NCI-H1930 (cell line): ENCODE data around the gene RALGAPA1.
"Not testable (repeated sequence)": the region's sequence is repeated elsewhere in the genome, so short reads cannot be mapped to it uniquely, and the experiment has no call there.

Source experiments
- DNase-seq, 2 experiments: peaks; one replicate each; lab custom pipeline; 2025; lab: John Stamatoyannopoulos, UW

The RALGAPA1 gene

DNA sequence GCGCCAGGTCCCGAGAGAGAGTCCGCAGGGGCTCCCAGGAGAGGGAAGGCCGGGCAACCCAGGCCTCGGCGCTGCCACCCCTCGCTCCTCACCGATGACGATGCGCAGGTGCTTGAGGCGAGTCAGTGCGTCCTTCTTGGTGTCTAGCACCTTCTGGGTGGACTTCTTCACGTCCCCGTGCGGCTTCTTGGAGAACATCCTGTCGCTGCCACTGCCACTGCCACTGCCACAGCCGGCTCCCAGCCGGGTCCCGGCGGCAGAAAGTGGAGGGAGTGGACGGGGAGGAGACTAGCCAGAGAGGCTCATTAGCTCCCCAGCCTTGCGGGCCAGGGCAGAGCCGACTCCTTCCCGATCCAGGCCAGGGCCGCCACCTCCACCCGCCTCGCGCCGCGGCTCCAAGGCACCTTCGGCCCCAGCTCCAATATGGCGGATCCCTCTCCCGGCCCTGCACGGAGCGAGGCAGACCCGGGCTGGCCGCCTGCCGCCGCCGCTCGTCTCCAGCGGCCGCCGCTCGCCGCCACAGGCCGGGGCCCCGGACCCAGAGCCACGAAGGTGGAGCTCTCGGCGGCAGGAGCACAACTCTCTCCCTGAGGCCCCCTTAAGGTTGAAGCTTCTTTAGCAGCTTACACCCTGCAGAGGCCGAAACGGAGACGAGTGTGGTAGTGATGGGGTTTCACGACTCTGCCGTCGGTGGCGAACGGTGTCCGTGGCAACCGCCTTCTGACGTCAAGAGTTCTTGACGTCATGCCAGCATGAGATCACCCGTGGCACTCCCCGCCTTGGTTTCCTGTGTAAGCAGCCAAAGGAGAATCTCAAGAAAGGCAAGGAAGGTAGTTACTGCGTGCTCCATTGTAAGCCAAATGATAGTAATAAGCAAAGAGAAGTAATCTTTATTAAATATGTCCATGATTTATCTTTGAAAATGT is at the start of gene RALGAPA1:
RALGAPA1 (minus strand) TSS at position 658 of the 926 bp plus-strand sequence; CDS start at position 198, 460 bp downstream.
- peak; percentile 92 to 93 for DNase-seq

DNA sequence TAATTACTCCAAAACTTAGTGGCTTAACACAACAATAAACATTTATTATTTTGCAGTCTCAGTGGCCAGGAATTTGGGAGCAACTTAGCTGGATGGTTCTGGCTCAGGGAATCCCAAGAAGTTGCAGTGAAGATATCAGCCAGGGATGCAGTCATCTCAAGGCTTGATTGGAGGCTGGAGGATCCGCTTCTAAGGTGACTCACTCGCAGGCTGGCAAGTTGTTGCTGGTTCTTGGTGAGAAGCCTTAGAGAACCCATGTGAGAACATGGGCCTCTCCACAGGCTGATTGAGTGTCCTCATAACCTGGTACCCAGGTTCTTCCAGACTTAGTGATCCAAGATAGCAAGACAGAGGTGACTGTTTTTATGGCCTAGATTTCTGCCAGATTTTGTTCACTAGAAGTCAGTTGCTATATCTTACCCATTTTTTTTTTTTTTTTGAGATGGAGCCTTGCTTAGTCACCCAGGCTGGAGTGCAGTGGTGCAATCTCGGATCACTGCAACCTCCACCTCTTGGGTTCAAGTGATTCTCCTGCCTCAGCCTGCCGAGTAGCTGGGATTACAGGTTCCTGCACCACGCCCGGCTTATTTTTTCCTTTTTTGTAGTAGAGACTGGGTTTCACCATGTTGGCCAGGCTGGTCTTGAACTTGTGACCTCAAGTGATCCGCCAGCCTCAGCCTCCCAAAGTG is 49.6 kb upstream of the RALGAPA1 start:
- DNase-seq, result no peak

DNA sequence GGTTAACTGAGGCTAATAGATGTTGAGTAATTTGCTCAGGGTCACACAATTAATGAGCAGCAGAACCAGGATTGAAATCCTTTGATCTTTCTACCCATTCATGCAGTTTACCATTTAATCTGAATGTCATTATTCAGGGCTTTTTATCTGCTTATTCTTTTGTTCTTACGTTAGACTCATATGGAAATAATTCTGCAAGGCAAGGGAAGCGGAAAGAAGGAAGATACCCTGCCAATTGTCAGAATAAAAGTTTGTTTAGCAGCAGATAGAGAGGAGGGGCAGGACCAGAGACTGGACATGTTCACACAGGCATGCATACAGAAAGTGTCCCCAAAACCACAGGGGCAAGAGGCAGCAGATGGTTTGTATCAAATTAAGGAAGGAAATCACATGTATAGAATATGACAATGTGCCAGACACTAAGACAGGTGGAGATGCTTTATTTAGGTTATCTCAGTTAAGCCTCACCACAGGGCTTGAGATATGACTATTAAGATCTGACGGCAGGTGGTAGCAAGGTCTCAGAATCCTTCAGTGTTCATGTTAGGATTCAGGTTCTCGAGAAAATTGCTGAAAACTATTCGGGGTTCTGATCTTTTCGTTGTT is 46.9 kb upstream of the RALGAPA1 start:
- peak in 1 of 2 experiments; percentile 8 for DNase-seq

DNA sequence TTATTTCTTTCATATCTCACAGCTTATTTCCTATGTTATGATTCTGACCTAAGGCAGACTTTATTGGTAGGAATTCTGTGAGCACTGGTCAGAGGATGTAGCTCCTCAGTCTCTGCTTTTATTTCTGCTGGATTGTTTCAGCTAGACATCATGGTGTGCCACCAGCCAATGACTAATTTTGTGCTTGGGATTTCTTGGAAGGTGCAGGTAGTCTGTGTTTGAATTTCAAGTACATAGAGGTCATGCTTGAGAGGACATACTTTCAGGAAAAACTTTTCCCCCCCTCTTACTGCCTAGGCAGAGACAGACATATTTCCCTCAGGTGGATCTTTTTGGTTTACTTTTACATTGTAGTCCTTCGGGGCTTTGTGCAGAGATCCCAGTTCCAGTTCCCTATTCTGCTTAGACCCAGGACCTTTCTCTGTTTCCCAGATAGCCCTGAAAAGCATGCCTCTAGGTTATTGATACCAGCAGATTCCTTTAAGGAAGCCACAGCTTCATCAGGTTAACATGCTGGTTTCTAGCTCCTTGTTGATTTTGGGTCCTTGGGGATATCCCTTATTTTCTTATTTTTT is 45.7 kb upstream of the RALGAPA1 start:
- DNase-seq, result no peak

DNA sequence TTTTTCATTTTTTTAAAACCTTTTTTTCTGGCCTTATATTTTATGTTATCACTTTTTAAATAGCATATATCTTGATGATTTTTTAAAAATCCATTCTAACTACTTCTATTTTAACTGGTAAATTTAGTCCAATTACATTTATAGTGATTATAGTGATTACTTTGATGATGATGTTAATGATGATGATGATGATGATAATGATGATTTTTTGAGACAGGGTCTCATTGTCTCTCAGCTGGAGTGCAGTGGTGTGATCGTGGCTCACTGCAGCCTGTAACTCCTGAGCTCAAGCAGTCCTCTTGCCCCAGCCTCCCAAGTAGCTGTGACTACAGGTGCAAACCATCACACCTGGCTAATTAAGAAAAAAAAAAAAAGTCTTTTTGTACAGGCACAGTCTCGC is 44.1 kb upstream of the RALGAPA1 start:
- DNase-seq, result no peak

DNA sequence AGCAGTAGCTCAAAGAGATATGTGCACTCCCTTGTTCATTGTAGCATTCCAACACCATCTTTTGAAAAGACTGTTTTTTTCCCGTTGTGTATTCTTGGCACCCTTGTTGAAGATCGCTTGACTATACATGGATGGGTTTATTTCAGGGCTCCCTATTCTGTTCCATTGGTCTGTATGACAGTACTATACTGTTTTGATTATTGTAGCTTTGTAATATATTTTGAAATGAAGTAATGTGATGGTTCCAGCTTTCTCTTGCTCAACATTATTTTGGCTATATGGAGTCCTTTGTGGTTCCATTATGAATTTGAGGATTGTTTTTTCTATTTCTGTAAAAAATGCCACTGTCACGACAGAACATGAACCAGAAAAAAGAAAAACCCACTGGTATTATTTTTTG is 42.7 kb upstream of the RALGAPA1 start:
- no peak for DNase-seq

DNA sequence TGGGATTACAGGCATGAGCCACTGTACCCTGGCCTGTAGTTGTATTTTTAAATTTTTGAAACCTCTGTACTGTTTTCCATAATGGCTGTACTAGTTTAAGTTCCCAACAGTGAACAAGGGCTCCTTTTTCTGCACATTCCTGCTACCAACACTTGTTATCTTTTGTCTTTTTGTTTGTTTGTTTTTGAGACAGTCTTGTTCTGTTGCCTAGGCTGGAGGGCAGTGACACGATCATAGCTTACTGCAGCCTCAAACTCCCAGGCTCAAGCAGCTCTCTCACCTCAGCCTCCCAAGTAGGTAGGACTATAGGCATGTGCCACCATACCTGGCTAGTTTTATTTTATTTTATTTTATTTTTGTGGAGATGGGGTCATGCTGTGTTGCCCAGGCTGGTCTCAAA is 40.0 kb upstream of the RALGAPA1 start:
- no peak for DNase-seq

DNA sequence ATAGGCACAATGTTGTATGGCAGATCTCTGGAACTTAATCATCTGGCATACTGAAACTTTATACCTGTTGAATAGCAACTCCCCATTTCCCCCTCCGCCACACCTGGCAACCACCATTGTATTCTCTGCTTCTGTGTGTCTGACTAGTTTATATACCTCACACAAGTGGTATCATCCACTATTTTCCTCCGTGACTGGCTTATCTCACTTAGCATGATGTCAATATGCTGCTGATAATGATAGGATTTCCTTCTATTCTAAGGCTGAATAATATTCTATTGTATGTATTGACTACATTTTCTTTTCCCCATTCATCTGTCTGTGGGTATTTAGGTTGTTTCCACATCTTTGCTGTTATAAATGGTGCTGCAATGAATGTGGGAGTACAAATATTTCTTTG is 38.5 kb upstream of the RALGAPA1 start:
- DNase-seq, result no peak

DNA sequence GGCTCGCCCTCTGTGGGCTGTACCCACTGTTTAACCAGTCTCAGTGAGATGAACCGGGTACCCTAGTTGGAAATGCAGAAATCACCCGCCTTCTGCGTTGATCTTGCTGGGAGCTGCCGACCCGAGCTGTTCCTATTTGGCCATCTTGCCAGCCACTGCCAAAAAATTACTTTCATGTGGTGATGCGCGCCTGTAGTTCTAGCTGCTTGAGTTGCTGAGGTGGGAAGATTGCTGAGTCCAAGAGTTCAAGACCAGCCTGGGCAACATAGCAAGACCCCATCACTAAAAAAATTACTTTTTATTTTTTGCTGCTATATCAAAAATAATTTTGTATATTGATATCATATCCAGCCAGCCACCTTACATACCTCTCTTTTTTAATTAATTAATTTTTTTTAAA is 35.4 kb upstream of the RALGAPA1 start:
- no peak for DNase-seq

DNA sequence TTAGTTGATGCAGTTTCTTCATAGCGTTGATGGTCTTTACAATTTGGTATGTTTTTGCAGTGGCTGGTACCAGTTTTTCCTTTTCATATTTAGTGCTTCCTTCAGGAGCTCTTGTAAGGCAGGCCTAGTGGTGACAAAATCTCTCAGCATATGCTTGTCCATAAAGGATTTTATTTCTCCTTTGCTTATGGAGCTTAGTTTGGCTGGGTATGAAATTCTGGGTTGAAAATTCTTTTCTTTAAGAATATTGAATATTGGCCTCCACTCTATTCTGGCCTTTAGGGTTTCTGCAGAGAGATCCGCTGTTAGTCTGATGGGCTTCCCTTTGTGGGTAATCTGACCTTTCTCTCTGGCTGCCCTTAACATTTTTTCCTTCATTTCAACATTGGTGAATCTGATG is 33.1 kb upstream of the RALGAPA1 start:
- not testable (repeated sequence) for DNase-seq

DNA sequence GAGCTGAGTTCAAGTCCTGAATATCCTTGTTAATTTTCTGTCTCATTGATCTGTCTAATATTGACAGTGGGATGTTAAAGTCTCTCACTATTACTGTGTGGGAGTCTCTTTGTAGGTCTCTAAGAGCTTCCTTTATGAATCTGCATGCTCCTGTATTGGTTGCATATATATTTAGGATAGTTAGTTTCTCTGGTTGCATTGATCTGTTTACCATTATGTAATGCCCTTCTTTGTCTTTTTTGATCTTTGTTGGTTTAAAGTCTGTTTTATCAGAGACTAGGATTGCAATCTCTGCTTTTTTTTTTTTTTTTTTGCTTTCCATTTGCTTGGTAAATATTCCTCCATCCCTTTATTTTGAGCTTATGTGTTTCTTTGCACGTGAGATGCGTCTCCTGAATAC is 32.6 kb upstream of the RALGAPA1 start:
- not testable (repeated sequence) for DNase-seq

DNA sequence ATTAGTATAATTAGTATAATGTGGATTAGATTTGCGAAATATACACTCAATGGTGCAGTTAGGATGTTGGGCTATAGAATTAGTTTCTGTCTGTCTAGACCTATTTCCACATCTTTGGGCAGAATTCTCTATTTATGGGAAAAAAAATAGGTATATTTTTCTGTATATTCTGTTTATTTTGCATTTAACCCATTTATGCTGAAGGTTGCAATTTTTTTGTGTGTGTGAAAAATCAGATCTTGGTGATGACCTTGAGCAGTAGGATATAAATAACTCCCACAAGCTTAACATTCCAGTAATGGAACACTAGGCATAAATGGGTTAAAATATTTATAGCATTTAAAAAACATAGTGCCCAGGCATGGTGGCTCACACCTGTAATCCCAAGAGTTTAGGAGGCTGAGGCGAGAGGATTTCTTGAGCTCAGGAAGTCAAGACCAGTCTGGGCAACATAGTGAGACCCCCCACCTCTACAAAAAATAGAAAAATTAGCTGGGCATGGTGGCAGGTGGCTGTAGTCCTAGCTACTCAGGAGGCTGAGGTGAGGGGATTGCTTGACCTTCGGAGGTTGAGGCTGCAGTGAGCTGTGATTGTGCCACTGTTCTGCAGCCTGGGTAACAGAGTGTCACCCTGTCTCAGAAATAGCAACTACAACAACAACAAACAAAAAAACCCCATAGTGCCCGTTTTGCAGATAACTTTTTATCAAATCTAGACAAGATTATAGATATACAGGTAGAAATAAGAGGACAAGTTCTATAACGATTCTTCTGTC is 26.3 kb upstream of the RALGAPA1 start:
- no peak for DNase-seq

DNA sequence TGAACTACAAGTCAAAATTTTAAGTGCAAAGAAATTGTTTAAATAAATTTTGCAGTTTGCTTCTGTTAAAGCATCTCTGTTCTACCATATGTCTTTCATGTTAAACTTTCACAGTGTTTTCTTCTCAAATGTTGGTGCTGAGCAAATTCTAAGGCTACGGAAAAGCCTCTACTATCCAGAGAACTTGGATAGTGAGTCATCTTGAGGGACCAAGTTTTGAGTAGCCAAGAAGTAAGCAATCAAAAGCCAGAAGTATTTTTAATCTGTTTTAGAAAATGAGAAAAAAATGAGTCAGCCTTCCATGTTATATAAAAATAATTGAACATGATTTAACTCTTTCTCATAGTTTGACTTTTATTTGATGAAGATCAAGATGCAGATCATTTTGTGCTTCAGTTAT is 20.4 kb upstream of the RALGAPA1 start:
- no peak for DNase-seq

DNA sequence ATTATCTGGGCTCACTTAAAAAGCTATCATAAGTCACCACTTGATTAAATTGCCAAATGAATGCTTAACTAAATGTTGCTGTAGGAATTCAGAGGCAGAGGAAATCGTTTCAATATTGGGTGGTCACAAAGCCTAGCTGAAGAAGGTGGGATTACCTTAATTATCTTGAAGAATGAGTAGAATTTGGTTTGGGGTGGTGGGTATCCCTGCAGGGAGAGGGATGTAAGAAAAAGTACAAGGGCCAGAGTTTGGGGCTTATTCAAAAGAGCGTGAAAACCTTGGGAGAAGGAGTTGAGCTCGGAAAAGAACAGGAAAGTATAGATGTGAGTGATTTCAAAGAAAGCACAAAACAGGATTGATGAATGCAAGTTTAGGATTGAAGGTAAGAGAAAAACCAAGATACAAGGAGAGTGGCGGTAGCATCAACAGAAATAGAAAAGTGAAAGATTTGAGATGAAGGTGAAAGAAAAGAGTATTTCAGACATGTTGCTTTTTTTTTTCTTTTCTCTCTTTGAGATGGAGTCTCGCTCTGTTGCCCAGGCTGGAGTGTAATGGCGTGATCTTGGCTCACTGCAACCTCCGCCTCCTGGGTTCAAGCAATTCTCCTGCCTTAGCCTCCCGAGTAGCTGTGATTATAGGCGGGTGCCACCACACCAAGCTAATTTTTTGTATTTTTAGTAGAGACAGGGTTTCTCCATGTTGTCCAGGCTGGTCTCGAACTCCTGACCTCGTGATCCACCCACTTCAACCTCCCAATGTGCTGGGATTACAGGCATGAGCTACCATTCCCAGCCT is 18.8 kb upstream of the RALGAPA1 start:
- DNase-seq, result no peak

DNA sequence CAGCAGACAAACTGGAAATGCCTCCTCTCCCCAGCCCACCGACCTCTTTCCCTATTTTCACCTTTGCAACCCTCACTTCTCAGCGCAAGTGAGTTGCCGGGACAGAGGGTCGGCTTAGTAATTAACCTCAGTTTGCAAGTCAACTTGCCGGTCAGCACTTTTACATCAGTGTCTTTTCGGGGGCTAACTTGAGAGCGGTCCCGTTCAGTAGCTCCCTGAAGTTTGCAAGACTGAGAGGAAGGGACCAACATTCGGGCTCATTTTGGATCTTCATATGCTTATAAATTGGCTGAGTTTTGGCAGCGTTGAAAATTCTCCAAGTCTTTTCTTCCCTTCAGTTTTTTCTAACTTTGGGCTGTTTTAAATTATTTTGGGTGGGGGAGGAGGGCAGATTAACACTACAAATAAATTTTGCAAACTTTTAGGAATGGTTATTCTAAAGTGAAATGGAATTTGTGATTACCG is 17.9 kb upstream of the RALGAPA1 start:
- no peak for DNase-seq

DNA sequence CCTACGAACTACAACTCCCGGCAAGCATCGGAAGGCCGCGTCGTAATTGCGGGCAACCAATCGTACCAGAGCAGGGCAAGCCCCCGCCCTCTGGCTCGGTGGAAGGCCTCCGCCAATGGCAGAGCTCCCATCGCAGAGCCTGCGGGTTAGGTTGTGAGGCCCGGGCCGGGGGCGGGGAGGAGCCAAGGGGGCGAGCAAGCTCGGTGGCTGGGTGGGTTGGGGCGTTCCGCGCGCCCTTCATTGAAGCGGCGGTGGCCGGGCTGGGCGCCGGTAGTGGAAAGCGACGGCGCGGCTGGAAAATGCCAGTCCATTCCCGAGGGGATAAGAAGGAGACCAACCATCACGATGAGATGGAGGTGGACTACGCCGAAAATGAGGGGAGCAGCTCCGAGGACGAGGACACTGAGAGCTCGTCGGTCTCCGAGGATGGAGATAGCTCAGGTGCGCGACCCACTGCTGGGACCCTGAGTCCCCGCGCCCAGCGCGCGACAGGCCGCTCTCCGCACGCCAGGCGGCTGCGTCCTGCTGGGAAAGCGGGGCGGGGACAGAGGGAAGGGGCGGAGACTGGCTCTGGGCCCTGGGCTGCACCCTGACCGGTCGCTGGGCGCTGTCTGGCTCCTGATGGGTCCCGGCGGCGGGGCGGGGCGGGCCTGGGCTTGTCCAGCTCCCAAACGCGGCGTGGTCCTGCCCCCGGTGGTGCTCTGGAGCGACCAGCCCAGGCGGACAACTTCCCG is 17.3 kb upstream of the RALGAPA1 start, which contains the start of gene BRMS1L:
BRMS1L (plus strand) TSS at position 121 of the 734 bp plus-strand sequence; CDS start at position 300, 179 bp downstream.
- DNase-seq, result peak; percentile 98

DNA sequence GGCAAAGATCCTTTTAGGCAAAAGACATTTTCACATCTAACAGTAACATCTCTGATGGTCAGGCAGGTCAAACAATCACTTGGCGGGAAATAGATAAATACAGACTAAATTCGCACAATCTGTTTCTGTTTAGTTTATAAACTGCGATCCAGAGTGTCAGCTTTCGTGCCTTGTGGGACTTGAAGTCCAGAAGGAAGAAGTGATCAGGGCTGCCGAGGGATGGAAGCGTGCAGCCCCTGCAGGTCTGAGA is 16.8 kb upstream of the RALGAPA1 start:
- no peak for DNase-seq

DNA sequence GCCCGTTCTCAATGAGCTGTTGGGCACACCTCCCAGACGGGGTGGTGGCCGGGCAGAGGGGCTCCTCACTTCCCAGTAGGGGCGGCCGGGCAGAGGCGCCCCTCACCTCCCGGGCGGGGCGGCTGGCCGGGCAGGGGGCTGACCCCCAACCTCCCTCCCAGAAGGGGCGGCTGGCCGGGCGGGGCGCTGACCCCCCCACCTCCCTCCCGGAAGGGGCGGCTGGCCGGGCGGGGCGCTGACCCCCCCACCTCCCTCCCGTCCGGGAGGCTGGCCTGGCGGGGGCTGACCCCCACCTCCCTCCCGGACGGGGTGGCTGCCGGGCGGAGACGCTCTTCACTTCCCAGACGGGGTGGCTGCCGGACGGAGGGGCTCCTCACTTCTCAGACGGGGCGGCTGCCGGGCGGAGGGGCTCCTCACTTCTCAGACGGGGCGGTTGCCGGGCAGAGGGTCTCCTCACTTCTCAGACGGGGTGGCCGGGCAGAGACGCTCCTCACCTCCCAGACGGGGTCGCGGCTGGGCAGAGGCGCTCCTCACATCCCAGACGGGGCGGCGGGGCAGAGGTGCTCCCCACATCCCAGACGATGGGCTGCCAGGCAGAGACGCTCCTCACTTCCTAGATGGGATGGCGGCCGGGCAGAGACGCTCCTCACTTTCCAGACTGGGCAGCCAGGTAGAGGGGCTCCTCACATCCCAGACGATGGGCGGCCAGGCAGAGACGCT is 15.5 kb upstream of the RALGAPA1 start:
- DNase-seq, result not testable (repeated sequence)

DNA sequence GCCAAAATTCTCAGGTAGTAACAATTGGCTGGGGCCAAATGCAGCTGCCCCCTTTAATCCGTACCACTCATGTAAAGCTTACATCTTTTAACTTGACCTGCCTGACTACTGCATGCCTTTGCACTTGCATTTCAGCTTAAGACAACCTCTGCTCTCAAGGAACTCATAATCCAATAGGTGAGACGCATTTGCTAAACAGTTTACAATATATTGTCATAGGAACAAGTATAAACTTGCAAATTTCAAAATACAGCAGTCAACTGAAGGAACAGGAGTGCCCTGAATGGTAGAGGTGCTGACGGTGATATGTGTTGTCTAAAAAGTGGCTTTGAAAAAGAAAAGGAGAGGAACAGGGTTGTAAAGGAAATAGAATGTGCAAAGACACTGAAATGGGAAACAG is 13.4 kb upstream of the RALGAPA1 start:
- DNase-seq, result no peak
